HG02623 (cell line): ENCODE measurements around the gene CCDC13.

Experiments
- ATAC-seq: cut with Tn5 transposase; IDR thresholded peaks from one replicate; pipeline ENCODE4 v1.9.1; 2021; ENCODE audit warnings: moderate library complexity; ENCODE audit not compliant: unreplicated experiment

CCDC13 gene

DNA sequence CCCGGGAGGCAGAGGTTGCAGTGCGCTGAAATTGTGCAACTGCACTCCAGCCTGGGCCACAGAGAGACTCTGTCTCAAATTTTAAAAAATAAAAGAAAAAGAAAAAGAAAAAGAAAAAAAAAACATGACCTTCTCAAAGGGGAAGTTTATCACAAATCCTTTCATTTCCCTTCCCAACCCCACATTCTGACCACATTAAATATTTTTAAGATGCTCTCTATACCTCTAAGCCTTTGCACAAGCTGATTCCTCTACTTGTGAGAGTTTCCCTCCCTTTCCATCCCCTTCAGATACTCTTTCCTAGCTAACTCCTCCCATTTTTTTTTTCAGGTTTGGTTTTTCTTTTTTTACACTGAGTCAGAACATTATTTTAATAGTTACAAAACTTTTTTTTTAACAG, 27.2 kb upstream of the CCDC13 start:
- no peak for ATAC-seq

DNA sequence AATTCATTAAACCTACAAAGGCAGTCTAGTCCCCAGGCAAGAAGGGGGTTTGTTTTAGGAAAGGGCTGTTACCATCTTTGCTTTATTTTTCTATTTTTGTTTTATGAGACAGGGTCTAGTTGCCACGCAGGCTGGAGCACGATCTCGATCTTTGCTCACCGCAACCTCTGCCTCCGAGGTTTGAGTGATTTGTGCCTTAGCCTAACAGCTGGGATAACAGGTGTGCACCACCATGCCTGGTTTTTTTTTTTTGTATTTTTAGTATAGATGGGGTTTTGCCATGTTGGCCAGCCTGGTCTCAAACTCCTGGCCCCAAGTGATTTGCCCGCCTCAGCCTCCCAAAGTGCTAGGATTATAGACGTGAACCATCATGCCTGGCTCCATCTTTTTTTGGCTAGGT, 26.3 kb upstream of the CCDC13 start:
- no peak for ATAC-seq

DNA sequence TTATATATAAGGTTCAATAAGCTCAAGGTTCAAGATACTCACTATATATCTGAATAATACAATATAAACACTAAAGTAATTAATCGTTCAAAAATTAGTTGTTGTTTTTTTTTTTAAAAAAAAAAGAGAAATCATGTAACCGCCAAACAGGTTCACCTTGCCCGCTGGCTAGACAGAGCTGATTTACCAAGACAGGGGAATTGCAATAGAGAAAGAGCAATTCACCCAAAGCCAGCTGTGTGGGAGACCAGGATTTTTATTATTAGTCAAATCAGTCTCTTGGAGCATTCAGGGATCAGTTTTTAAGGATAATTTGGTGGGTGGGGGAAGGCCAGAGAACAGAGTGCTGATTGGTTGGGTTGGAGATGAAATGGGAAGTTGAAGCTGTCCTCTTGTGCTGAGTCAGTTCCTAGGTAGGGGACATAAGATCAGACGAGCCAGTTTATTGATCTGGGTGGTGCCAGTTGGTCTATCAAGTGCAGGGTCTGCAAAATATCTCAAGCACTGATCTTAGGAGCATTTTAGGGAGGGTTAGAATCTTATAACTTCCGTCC, 23.4 kb upstream of the CCDC13 start:
- ATAC-seq = no peak

DNA sequence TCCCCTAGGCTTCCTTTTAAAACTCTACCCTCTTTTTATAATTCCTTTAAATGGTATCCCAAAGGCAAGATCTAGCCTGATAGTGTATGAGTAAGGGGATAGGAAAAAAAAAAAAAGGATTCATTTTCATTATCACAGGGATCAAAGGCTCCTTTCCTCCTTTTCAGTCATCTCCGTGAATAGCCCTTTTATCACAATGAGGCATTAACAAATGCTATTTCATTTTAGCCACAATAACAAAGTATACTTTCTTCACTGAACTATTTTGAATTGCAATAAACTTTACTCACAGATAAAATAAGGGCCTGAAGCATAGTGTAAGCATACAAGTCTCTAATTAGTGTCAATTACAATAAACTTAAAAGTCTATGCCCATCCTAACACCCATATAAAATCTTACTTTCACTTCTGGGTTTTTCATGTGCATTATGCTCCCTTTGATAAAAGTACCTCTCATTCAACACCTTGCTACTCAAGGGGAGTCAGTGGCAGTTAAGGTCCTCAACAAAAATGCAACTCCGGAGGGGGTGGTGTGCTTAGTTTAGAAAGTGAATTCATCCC, 22.6 kb upstream of the CCDC13 start:
- no peak for ATAC-seq

DNA sequence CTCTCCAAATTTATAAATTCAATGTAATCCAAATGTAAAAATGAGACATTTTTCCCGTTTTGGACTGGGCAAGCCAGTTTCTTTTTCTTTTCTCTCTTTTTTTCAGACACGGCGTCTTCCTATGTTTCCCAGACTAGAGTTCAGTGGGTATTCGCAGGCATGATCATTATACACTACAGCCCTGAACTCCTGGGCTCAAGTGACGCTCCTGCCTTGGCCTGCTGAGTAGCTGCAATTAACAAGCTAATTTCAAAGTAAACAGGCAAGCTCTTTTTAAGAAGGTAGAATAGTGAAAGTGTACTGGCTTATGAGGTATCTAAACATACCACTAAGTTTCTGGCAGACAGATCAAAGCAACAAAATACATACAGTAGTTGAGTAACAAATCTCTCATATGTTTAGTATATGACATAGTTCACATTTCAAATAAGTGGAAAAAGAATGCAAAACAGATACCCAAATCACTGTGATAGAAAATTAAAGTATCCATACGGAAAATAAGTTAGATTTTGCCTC, 17.7 kb upstream of the CCDC13 start:
- ATAC-seq = no peak

DNA sequence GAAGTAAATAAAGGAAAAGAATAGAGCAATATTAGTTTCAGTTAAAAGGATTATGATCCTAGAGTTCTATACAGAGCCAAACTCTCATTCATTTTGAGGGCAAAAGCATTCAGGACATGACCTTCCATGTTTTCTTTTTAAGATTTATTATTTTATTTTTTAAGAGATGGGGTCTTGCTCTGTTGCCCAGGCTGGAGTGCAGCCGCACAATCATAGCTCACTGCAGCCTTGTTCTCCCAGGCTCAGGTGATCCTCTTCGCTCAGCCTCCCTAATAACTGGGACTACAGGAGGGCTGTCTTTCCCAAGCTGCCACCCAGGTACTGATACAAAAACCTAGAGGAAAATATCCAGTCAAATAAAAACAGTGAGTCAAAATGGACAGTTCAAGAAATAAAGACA, 13.6 kb upstream of the CCDC13 start:
- ATAC-seq = no peak

DNA sequence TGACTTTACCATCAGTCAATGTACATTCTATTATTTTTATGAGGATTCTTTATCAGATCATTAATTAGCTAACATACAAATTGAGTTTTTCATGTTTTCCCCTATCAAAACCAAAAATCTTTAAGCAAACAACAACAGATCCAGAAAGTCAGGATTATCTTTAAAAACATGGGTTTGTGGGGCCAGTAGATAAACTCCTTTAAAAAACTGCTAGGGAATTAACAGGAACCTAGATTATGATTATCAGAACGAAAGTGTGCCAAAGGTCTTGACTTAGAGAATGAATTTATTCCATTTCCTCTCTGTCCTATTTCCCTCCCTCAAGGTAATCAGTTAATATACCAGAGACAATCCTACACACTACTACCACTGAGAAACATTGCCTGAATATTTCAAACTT, 13.2 kb upstream of the CCDC13 start:
- no peak for ATAC-seq

DNA sequence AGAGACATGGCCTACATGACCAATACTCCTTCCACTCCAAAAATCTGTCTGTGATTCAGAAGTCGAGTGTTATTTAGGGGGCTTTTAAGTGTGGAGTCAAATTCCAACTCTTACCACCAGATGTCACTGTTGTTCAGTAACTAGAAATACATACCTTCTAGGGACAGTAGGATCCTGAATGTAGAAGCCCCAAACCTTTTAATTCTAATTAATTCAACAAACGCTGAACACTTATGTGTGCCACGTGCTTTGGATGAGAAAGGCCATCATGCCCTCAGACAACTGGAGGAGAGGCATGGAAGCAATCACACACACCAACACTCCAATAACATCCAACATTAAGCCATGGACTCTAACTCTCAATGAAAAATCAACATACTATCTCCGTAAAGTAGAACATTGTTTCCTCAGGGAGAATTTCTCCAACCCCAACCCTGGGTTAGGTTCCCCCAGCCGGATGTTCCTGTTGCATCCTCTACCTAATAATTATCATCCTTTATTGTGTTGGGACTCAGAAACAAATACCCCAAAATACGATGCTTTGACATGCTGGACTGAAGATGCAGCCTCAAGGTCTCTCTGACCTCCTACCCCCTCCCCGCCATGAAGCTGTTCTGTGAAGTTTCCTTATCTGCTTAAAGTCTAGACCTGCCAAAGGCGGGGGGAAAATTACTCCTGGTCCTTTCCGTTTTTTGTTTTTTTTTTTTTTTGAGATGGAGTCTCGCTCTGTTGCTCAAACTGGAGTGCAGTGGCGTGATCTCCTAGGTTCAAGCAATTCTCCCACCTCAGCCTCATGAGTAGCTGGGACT, 8.0 kb upstream of the CCDC13 start:
- ATAC-seq = peak; percentile 83

DNA sequence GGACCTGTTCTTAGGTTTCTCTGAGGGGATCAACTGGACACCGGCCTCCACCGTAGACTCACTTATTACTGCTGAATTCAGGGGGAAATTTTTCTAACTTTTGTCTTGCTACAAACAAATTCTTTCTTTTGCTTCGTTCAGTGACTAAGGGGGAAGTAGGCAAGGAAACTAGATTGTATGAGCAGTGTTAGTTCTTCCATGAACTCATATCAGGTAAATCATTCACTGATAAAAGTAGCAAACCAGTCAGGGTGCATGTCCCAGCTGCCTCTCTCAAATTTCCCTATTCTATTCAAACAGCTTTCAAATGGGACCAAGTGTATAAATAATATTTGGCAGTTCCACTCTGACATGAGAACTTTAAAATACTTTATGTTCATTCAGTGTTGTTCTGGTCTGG, 7.3 kb upstream of the CCDC13 start:
- no peak for ATAC-seq

DNA sequence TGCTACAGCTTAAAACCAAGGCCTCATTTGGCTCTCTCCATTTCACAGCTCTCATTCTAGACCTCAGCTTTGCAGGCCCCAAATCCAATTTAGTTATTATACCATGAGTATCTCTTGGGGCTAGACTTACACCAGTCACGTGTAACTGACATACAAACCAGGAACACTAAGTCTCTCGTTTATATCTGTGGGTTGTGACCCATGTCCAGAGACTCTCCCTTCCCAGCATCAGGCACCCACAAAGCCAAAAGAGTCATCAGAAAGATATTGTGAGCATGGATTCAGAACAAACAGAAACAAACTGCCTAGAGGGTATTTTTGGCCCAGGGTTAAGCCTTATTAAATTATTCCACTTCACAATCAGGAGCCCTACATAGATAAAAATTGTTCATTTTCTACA, 5.6 kb upstream of the CCDC13 start:
- no peak for ATAC-seq

DNA sequence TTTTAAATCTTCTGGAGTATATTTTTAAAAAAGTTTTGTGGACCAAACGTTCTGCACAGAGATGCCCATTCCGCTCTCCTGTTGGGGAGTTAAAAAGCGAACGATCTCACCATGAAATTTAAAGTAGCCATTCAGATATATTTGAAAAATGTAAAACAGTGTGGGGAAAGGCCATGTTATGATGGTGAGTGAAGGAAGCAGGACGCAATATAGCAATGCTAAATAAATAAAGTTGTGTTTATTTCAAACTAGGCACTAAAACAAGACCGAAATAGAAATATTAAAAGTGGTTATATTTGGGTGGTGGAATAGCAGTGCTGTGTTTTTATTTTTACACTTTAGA, 327 bp upstream of the CCDC13 start:
- no peak for ATAC-seq

DNA sequence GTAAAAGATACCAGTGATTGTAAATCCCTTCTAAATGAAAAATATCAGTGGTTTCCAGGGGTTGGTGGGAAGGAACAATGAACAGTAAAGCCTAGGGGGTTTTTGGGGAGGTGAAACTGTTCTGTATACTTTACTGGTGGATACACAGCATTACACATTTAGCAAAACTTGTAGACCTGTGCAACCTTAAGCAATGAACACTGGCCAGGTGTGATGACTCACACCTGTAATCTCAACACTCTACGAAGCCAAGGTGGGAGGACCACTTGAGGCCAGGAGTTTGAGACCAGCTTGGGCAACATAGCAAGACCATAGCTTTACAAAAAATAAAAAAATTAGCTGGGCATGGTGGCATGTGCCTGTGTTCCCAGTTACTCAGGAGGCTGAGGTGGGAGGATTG, 1.8 kb downstream of the CCDC13 start:
- ATAC-seq = no peak

DNA sequence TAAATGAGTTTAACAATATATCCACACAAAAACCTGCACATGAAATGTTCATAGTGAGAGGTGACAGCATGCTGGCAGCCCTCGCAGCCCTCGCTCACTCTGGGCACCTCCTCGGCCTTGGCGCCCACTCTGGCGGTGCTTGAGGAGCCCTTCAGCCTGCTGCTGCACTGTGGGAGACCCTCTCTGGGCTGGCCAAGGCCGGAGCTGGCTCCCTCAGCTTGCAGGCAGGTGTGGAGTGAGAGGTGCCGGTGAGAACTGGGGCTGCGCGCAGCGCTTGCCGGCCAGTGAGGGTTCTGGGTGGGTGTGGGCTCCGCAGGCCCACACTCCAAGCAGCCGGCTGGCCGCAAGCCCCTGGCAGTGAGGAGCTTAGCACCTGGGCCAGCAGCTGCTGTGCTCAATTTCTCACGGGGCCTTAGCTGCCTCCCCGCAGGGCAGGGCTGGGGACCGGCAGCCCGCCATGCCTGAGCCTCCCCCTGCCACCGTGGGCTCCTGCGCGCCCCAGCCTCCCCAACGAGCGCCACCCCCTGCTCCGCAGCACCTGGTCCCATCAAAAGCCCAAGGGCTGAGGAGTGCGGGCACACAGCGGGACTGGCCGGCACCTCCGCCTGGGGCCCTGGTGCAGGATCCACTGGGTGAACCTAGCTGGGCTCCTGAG, 3.4 kb downstream of the CCDC13 start:
- ATAC-seq = no peak

DNA sequence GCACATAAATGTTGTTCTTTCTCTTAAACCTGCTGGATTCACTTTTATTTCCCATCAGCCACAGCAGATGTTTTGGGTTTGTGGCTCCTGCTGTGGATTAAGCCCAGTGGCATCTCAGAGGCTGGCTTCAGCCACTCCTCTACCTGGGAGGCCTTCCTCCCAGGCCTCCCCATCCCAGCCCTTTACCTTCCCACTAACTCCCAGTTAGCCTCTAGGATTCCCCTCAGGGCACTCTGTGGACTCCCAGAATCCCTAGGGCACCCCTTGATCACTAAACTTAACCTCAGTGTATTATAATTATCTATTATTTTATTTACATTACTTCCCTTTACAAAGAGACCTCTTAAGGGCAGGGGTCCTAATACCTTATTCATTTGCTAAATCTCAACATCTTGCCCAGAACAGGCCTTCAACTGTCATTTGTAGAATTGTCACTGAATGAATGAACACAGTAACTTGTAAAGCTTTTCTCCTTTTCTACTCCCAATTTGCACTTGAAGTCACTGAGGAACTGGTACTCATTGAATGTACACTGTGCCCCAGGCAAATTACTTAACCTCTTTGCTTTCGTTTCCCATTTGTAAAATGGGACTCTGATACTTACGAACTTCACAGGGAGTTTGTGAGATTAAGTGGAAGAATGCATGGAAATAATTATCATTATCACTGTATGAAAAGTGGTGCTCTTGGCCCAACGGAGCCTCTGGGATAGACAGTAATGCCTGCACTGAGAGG, 8.3 kb downstream of the CCDC13 start:
- no peak for ATAC-seq

DNA sequence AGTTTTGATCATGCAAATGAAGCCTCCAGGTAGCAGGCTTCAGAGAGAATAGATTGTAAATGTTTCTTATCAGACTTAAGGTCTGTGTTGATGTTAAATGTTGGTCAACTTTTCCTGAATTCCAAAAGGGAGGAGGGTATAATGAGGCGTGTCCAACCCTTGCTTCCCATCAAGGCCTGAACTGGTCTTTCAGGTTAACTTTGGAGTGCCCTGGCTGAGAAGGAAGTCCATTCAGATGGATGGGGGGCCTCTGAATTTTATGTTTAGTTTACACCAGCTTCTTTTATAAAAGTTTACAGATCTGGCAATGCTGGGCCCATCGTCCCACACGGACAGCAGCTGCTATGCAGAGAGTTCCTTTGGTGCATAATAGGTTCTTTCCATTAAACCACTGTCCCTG, 8.9 kb downstream of the CCDC13 start:
- ATAC-seq = no peak

DNA sequence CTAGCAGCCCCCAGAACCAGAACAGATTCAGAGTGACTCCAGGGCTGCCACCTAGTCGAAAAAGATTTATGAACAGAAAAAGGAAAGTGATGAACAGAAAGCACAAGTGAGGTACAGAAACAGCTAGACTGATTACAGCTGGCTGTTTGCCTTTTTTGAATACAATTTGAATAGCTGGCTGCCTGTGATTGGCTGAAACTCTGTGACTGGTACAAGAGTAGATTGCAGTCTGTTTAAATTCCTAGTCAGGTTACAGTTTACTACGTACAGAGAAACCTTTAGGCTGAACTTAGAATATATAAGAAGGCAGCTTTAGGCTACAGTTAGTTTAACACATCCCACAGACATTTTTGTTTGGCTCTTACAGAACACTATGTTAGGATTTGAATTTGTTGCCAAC, 10.0 kb downstream of the CCDC13 start:
- peak; percentile 41 for ATAC-seq

DNA sequence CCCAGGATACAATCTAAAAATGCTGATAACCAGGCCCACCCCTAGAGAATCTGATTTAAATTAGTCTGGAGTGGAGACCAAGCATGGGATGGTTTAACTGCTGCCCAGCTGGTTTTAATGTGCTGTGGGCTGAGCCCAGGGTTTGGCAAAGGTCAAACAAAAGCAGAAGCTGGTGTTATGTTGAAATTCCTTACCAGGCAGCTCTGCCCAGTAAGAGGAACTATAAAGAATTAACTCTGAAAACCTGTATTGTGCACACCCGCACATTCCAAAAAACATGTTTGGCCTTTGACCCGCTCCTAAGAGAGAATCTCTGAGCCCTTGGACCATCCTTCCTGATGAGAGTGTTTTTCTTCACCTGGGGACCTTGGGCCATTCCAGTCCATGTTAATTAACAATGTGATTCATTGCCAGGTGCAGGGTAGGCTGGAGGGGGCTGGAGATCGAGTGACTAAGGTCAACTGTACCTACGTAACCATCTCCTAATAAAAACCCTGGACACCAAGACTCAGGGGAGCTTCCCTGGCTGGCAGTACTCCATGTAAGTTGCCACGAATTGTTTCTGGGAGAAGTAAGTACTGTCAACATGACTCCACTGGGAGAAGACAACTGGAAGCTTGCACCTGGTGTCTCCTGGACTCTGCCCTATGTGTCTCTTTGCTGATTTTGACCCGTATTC, 10.9 kb downstream of the CCDC13 start:
- ATAC-seq = no peak

DNA sequence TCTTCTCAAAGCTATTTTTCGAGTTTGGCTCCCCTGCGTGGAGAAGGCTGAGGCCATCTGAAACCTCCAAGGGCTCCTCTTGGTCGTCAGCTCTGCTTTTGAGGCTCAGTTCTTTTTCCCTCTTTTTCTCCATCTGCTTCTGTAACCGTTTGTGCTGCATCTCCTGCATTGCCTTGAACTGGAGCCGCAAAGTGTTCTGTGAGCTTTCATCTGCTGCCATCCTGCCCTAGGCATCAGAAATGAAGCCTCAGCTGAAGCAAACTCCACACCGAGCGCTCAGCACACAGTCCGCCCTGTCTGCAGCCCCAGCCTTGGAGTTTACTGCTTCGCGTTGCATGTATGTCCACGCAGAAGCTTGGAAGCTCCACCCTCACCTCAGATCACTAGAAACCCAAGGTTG, 14.9 kb downstream of the CCDC13 start:
- no peak for ATAC-seq

DNA sequence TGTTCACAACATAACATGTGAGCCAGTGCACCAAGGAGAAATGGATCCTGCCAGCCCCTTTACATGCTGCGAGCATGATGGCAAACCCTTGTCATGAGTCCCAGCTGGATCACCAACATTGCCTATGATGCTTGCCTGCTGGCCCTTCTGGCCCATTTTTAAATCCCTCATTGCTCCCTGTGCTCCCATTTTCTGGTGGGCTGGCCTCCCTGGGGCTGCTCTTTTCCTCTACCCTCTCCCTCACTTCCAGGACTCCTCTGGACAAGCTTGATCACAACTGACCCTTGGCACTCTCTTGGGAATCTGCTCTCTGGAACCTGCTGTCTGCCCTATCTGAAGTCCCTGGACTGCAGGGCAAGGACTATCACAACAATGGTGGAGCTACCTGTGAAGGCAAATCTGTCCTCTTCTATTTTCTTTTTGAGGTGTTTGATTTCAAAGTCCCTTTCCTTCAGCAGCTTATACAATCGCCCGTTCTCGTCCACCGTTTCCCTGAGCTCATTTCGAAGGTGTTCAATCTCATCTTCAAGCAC, 16.3 kb downstream of the CCDC13 start:
- no peak for ATAC-seq
